Stimulated activated CD8-positive, alpha-beta memory T cell treated with anti-CD3 and anti-CD28 coated beads, Interleukin-4, amount 100 ng/mL, for 1 hour (primary cell): ENCODE measurements around the gene SPDYE2.
"Not testable (repeated sequence)": the region's sequence is repeated elsewhere in the genome, so short reads cannot be mapped to it uniquely, and the experiment has no call there.

Experiments
- DNase-seq, 2 donors: peaks; one replicate each; pipeline ENCODE4 v3.0.0-alpha.2; 2020; ENCODE audit warnings: low read depth in 2 of 2, low spot score in 1 of 2

The SPDYE2 gene

GRCh38 chr7:102535062-102535615 is 15.9 kb upstream of the SPDYE2 start:
- DNase-seq: not testable (repeated sequence)

GRCh38 chr7:102540604-102541003 is 10.4 kb upstream of the SPDYE2 start:
- not testable (repeated sequence) for DNase-seq

- DNase-seq: not testable (repeated sequence)
Observed at GRCh38 chr7:102542083-102542482, 8.9 kb upstream of the SPDYE2 start.

- not testable (repeated sequence) for DNase-seq
Observed at GRCh38 chr7:102542771-102543170, 8.3 kb upstream of the SPDYE2 start.

GRCh38 chr7:102543596-102543995 is 7.4 kb upstream of the SPDYE2 start, which contains the start of gene UPK3BL2:
UPK3BL2 (minus strand) TSS chr7:102543696; CDS start chr7:102543636, 60 bp downstream.
- not testable (repeated sequence) for DNase-seq

GRCh38 chr7:102544372-102544771 is 6.7 kb upstream of the SPDYE2 start:
- DNase-seq: not testable (repeated sequence)

- DNase-seq: not testable (repeated sequence)
Observed at GRCh38 chr7:102545288-102545687, 5.7 kb upstream of the SPDYE2 start.

GRCh38 chr7:102546353-102546752 is 4.7 kb upstream of the SPDYE2 start:
- DNase-seq: not testable (repeated sequence)

GRCh38 chr7:102568620-102569019 is 17.6 kb downstream of the SPDYE2 start:
- not testable (repeated sequence) for DNase-seq

- peak; percentile 90 to 100 for DNase-seq
Observed at GRCh38 chr7:102572261-102573239, 21.5 kb downstream of the SPDYE2 start, which contains the start of gene POLR2J3. POLR2J3 (minus strand) TSS chr7:102572583; CDS start chr7:102572521, 62 bp downstream.

GRCh38 chr7:102574607-102575006 is 23.6 kb downstream of the SPDYE2 start:
- not testable (repeated sequence) for DNase-seq

- not testable (repeated sequence) for DNase-seq
Observed at GRCh38 chr7:102576363-102576762, 25.3 kb downstream of the SPDYE2 start.

- not testable (repeated sequence) for DNase-seq
Observed at GRCh38 chr7:102577315-102578240, 26.6 kb downstream of the SPDYE2 start.

GRCh38 chr7:102578486-102578885 is 27.5 kb downstream of the SPDYE2 start:
- DNase-seq: not testable (repeated sequence)

GRCh38 chr7:102581722-102582121 is 30.7 kb downstream of the SPDYE2 start:
- DNase-seq: not testable (repeated sequence)

GRCh38 chr7:102583495-102583894 is 32.5 kb downstream of the SPDYE2 start:
- not testable (repeated sequence) for DNase-seq

- not testable (repeated sequence) for DNase-seq
Observed at GRCh38 chr7:102589857-102590256, 38.8 kb downstream of the SPDYE2 start.

GRCh38 chr7:102592477-102593019 is 41.5 kb downstream of the SPDYE2 start:
- DNase-seq: not testable (repeated sequence)

- DNase-seq: not testable (repeated sequence)
Observed at GRCh38 chr7:102593637-102594334, 42.8 kb downstream of the SPDYE2 start.

GRCh38 chr7:102596036-102596435 is 45.0 kb downstream of the SPDYE2 start:
- not testable (repeated sequence) for DNase-seq
